Endodermal cell (in vitro differentiated cells): ENCODE data around the gene HELQ. TPM values are rescaled to one million over a fixed set of nuclear protein-coding genes. Genes with fewer than 3 reads are reported as not detected.

ENCODE experiments used
- DNase-seq: peaks from one replicate; pipeline ENCODE4 v3.0.0-alpha.2; 2017
- H3K27ac ChIP-seq: 2 replicates; pipeline ENCODE4 v1.5.1; 2013; ENCODE audit warnings: mild to moderate bottlenecking, low read depth, low read length, moderate library complexity
- H3K27me3 ChIP-seq: 2 replicates; pipeline ENCODE4 v1.6.1; 2013; ENCODE audit warnings: mild to moderate bottlenecking, low read length, moderate library complexity; ENCODE audit not compliant: insufficient read depth, control insufficient read depth, poor library complexity, severe bottlenecking
- H3K36me3 ChIP-seq: 2 replicates; pipeline ENCODE4 v1.7.0; 2013; ENCODE audit warnings: mild to moderate bottlenecking, low read length, moderate library complexity; ENCODE audit not compliant: control insufficient read depth, insufficient read depth
- H3K4me1 ChIP-seq: one replicate; pipeline ENCODE4 v1.7.0; 2013; ENCODE audit warnings: low read length; ENCODE audit not compliant: control insufficient read depth, insufficient read depth
- H3K4me3 ChIP-seq: 2 replicates; pipeline ENCODE4 v1.5.1; 2013; ENCODE audit warnings: mild to moderate bottlenecking, low read length, moderate library complexity
- H3K9ac ChIP-seq: 2 replicates; pipeline ENCODE4 v1.6.1; 2013; ENCODE audit warnings: mild to moderate bottlenecking, low read length, moderate library complexity; ENCODE audit not compliant: poor library complexity, severe bottlenecking; ENCODE audit errors: extremely low read depth
- H3K9me3 ChIP-seq: 2 replicates; pipeline ENCODE4 v1.6.1; 2013; ENCODE audit warnings: mild to moderate bottlenecking, low read length, moderate library complexity; ENCODE audit not compliant: control insufficient read depth
- H3K27ac Mint-ChIP-seq: 2 replicates; pipeline ENCODE4 v1.8.0; 2020; ENCODE audit warnings: mixed read lengths
- H3K27me3 Mint-ChIP-seq: 2 replicates; pipeline ENCODE4 v1.8.0; 2021; ENCODE audit warnings: mild to moderate bottlenecking, mixed read lengths; ENCODE audit not compliant: insufficient read depth
- H3K36me3 Mint-ChIP-seq: 2 replicates; pipeline ENCODE4 v1.8.0; 2020; ENCODE audit warnings: low read depth, mixed read lengths
- H3K4me1 Mint-ChIP-seq: 2 replicates; pipeline ENCODE4 v1.8.0; 2020; ENCODE audit warnings: mixed read lengths
- H3K4me3 Mint-ChIP-seq: 2 replicates; pipeline ENCODE4 v1.8.0; 2020; ENCODE audit warnings: mild to moderate bottlenecking, moderate library complexity, mixed read lengths
- H3K9me3 Mint-ChIP-seq: 2 replicates; pipeline ENCODE4 v1.8.0; 2020; ENCODE audit warnings: mild to moderate bottlenecking, mixed read lengths
- WGBS, 2 experiments: methylation state at CpG; one replicate each; pipeline versions ENCODE4 v1.1.5 to v1.1.7; 2013; ENCODE audit warnings: missing lambda C conversion rate in 2 of 2, mixed read lengths in 1 of 2; ENCODE audit not compliant: insufficient coverage in 1 of 2, insufficient read length in 1 of 2; 5-methylcytosine and 5-hydroxymethylcytosine counted together
- total RNA-seq, 2 donors: library from RNA; stranded (reverse); fragmentation: NEBNext Ultra II Directional in 1 of 2; extraction: Animal tissue kit (Norgen Biotek cat#: 25700) in 1 of 2; gene quantifications; 2 replicates in 1 of 2; 3 replicates in 1 of 2; pipeline ENCODE4 v1.2.1, GENCODE V29; 2021
- TF ChIP-seq, protein P1 (sequence below): fragments of 200-600 bp; sonication (generic); conservative IDR thresholded peaks from 2 replicates; pipeline ENCODE4 v1.5.0; 2021; ENCODE audit warnings: antibody characterized with exemption, mild to moderate bottlenecking

The HELQ gene
- total RNA-seq, 2 donors from 2014 or later: 13.8 to 14.5 TPM

DNA sequence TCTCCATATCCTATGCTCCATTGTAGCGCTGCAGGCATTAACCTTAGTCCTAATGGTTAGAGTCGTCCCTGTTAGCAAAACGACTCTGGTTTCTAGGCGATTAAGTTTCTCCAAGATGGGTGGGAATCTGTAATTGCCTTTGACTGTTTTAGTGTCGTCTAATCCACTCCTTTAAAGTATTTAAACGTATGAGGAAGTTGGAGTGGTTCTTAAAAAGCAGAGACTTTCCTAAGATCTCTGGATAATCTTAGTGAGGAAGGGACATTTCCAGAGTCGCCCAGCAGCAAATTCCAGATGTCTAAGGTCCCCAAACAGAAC is 520 bp upstream of the HELQ start:
- Histone ChIP-seq H3K9me3 (no peaks in the 10 kb centered on the region), H3K4me3 (peak overlapping the region; percentile 95), H3K36me3 (peaks cover 61% of the 10 kb centered on the region), H3K27ac (no peak overlapping the region), H3K4me1 (no peaks in the 10 kb centered on the region), H3K9ac (peak overlapping the region; percentile 84), H3K27me3 (no peaks in the 10 kb centered on the region)
- Mint-ChIP-seq H3K4me1 (peaks cover 5% of the 10 kb centered on the region), H3K4me3 (peak overlapping the region; percentile 99), H3K27me3 (no peaks in the 10 kb centered on the region), H3K27ac (peak overlapping the region; percentile 100), H3K36me3 (peaks cover 46% of the 10 kb centered on the region), H3K9me3 (no peaks in the 10 kb centered on the region)
- TF ChIP-seq, protein P1, sequence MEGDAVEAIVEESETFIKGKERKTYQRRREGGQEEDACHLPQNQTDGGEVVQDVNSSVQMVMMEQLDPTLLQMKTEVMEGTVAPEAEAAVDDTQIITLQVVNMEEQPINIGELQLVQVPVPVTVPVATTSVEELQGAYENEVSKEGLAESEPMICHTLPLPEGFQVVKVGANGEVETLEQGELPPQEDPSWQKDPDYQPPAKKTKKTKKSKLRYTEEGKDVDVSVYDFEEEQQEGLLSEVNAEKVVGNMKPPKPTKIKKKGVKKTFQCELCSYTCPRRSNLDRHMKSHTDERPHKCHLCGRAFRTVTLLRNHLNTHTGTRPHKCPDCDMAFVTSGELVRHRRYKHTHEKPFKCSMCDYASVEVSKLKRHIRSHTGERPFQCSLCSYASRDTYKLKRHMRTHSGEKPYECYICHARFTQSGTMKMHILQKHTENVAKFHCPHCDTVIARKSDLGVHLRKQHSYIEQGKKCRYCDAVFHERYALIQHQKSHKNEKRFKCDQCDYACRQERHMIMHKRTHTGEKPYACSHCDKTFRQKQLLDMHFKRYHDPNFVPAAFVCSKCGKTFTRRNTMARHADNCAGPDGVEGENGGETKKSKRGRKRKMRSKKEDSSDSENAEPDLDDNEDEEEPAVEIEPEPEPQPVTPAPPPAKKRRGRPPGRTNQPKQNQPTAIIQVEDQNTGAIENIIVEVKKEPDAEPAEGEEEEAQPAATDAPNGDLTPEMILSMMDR: no peak
- 0% methylated on average over 5 to 7 of the region's 7 CpGs for WGBS, 2 experiments
- no peak for DNase-seq

- peak overlapping the region; percentile 99 for H3K4me3 Mint-ChIP-seq
- WGBS, 2 experiments: 87 to 93% methylated on average over 6 of the region's 6 CpGs
- H3K9ac ChIP-seq: peak overlapping the region; percentile 84
- TF ChIP-seq, protein P1: no peak
- peak overlapping the region; percentile 95 for H3K4me3 ChIP-seq
- peaks cover 47% of the 10 kb centered on the region for H3K36me3 ChIP-seq
- H3K4me1 ChIP-seq: no peaks in the 10 kb centered on the region
- H3K27me3 ChIP-seq: no peaks in the 10 kb centered on the region
- no peak overlapping the region for H3K27ac Mint-ChIP-seq
- H3K4me1 Mint-ChIP-seq: peaks cover 5% of the 10 kb centered on the region
- DNase-seq: no peak
- H3K27ac ChIP-seq: no peak overlapping the region
- H3K27me3 Mint-ChIP-seq: no peaks in the 10 kb centered on the region
- H3K36me3 Mint-ChIP-seq: peaks cover 38% of the 10 kb centered on the region
- H3K9me3 Mint-ChIP-seq: no peaks in the 10 kb centered on the region
- H3K9me3 ChIP-seq: no peaks in the 10 kb centered on the region
Observed at GRCh38 chr4:83454686-83455085, 937 bp downstream of the HELQ start.

GRCh38 chr4:83449009-83449408 is 6.6 kb downstream of the HELQ start:
- Histone ChIP-seq H3K4me3 (no peak overlapping the region), H3K27ac (no peak overlapping the region), H3K27me3 (no peaks in the 10 kb centered on the region), H3K9ac (no peak overlapping the region), H3K36me3 (peaks cover 23% of the 10 kb centered on the region), H3K4me1 (no peaks in the 10 kb centered on the region), H3K9me3 (no peaks in the 10 kb centered on the region)
- no peak for DNase-seq
- Mint-ChIP-seq H3K36me3 (peaks cover 19% of the 10 kb centered on the region), H3K4me1 (no peaks in the 10 kb centered on the region), H3K27me3 (no peaks in the 10 kb centered on the region), H3K4me3 (no peak overlapping the region), H3K27ac (no peak overlapping the region), H3K9me3 (no peaks in the 10 kb centered on the region)
- 83 to 84% methylated on average over 2 of the region's 2 CpGs for WGBS, 2 experiments
- TF ChIP-seq, protein P1: no peak
